ENCODE measurements around the gene MRPL1.

GRCh38 chr4:77930154-77930639 lies 67.6 kb downstream of the MRPL1 start:
- no peak for TF ChIP-seq CTCF (conservative IDR thresholded peaks at IDR 0.05; ENCODE audit: low read length)
- TF ChIP-seq EZH2phosphoT487 (IDR thresholded peaks at IDR 0.05; ENCODE audit: borderline replicate concordance, low read depth, low read length) = no peak
